GM12865 (cell line): ENCODE measurements around the gene SLC49A3.
"Not testable (repeated sequence)": the region's sequence is repeated elsewhere in the genome, so short reads cannot be mapped to it uniquely, and the experiment has no call there.

Experiments used
- DNase-seq: peaks from one replicate; pipeline ENCODE4 v3.0.0; 2010; ENCODE audit warnings: low read depth
- H3K4me3 ChIP-seq: 2 replicates; pipeline ENCODE4 v1.5.1; 2011; ENCODE audit warnings: mild to moderate bottlenecking, low read depth, low read length, control low read depth
- CTCF ChIP-seq: IDR thresholded peaks from 2 replicates; pipeline ENCODE4 v1.5.1; 2011; ENCODE audit warnings: low read length, control low read depth, low read depth, inconsistent platforms; ENCODE audit not compliant: insufficient read depth; ENCODE audit errors: missing control alignments

SLC49A3 gene

GRCh38 chr4:688854-689681, at the start of gene SLC49A3:
SLC49A3 (minus strand) TSS chr4:689151; CDS start chr4:689127, 24 bp downstream.
- no peak for DNase-seq
- no peak within 1 kb of the TSS for H3K4me3 ChIP-seq
- no peak for TF ChIP-seq CTCF

GRCh38 chr4:736561-736960, 47.6 kb upstream of the SLC49A3 start:
- not testable (repeated sequence) for DNase-seq, H3K4me3 ChIP-seq

GRCh38 chr4:735583-735982, 46.6 kb upstream of the SLC49A3 start:
- H3K4me3 ChIP-seq, result no peak overlapping the region
- TF ChIP-seq CTCF, result no peak
- DNase-seq, result no peak

DNA sequence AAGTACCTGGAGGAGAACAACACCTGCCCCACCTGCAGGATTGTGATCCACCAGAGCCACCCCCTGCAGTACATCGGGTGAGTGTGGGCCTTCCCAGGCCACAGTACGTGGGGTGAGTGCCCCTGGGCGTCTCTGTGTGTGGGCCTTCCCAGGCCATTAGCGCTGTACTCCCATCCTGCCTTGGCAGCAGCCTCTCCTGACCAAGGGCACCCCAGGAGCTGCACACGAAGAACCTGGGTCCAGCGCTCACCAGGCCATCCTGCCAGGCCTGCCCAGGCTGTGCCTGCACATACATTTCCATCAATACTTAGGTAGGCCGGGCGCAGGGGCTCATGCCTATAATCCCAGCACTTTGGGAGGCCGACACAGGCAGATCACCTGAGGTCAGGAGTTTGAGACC, 46.0 kb upstream of the SLC49A3 start:
- no peak for TF ChIP-seq CTCF
- DNase-seq, result no peak
- no peak overlapping the region for H3K4me3 ChIP-seq

DNA sequence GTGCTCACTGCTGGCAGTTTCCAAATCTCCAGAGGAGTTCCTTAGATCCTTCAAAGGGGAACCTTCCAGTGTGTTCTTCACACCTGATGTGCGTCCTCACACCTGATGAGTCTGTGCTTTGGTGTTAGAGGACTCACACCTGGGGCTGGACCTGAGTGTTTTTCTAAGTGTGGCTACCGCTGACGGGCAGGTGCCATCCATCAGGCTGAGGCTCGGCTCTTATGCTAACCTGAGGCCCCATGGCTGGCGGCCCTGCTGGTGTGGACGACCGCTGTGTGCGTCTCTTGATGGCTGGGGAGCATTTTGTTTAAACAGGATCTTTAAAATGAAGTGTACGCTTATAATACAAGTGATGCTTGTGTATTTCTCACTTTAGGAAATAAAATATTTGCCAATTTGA, 45.1 kb upstream of the SLC49A3 start:
- TF ChIP-seq CTCF, result no peak
- DNase-seq, result no peak
- no peak overlapping the region for H3K4me3 ChIP-seq

GRCh38 chr4:733631-733980, 44.7 kb upstream of the SLC49A3 start:
- no peak overlapping the region for H3K4me3 ChIP-seq
- no peak for TF ChIP-seq CTCF
- DNase-seq, result no peak

- H3K4me3 ChIP-seq, result no peak overlapping the region
- TF ChIP-seq CTCF, result no peak
- no peak for DNase-seq
Observed at GRCh38 chr4:732911-733630, 44.1 kb upstream of the SLC49A3 start.
